ENCODE data around the gene MRPL21. TPM values are rescaled to one million over a fixed set of nuclear protein-coding genes. Genes with fewer than 3 reads are reported as not detected.

Gene MRPL21
- total RNA-seq, 1 donor from 2014 or later, result 64.4 TPM

- Mint-ChIP-seq H3K4me1 (no peaks in the 10 kb centered on the region), H3K27me3 (ENCODE audit: low read depth) (no peaks in the 10 kb centered on the region), H3K36me3 (ENCODE audit: low read depth) (peaks cover 11% of the 10 kb centered on the region), H3K9me3 (no peaks in the 10 kb centered on the region), H3K27ac (ENCODE audit: unreplicated experiment) (no peak overlapping the region), H3K4me3 (no peak overlapping the region)
- DNase-seq (ENCODE audit: low read depth, low spot score), result no peak
- TF ChIP-seq, protein P1, sequence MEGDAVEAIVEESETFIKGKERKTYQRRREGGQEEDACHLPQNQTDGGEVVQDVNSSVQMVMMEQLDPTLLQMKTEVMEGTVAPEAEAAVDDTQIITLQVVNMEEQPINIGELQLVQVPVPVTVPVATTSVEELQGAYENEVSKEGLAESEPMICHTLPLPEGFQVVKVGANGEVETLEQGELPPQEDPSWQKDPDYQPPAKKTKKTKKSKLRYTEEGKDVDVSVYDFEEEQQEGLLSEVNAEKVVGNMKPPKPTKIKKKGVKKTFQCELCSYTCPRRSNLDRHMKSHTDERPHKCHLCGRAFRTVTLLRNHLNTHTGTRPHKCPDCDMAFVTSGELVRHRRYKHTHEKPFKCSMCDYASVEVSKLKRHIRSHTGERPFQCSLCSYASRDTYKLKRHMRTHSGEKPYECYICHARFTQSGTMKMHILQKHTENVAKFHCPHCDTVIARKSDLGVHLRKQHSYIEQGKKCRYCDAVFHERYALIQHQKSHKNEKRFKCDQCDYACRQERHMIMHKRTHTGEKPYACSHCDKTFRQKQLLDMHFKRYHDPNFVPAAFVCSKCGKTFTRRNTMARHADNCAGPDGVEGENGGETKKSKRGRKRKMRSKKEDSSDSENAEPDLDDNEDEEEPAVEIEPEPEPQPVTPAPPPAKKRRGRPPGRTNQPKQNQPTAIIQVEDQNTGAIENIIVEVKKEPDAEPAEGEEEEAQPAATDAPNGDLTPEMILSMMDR (conservative IDR thresholded peaks at IDR 0.05), result no peak
These were observed 30.7 kb upstream of the MRPL21 start for GRCh38 chr11:68934321-68934645.

- Mint-ChIP-seq H3K36me3 (ENCODE audit: low read depth) (peaks cover 11% of the 10 kb centered on the region), H3K4me3 (no peak overlapping the region), H3K4me1 (no peaks in the 10 kb centered on the region), H3K27ac (ENCODE audit: unreplicated experiment) (no peak overlapping the region), H3K9me3 (no peaks in the 10 kb centered on the region), H3K27me3 (ENCODE audit: low read depth) (no peaks in the 10 kb centered on the region)
- no peak for DNase-seq (ENCODE audit: low read depth, low spot score)
- TF ChIP-seq, protein P1 (conservative IDR thresholded peaks at IDR 0.05), result no peak
These were observed 30.1 kb upstream of the MRPL21 start for GRCh38 chr11:68933605-68934320.

DNA sequence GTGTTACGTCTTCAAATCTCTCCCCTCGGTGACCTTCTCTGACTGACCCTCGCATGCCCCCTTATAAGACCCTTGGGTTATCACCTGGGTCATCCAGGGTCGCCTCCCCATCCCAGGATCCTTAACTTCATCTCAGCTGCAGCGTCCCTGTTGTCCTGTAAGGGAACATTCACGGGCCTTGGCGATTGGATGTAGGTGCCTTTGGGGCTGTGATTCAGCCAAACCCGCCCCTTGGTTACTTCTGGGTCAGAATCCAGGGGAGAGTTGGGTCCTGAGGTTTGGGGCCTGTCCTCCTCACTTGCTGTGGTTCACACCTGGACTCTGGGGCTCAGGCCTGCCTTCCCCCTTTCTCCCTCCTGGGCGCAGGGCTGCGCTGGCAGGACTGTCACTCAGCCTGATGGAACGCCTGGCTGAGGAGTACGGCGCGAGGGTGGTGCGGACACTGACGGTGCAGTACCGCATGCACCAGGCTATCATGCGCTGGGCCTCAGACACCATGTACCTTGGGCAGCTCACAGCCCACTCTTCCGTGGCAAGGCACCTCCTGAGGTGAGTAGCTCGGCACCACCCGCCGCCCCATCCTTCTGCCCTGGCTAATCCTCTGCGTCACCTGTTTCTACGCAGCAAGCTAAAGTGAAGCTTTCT is 29.4 kb upstream of the MRPL21 start:
- Mint-ChIP-seq H3K4me3 (no peak overlapping the region), H3K9me3 (no peaks in the 10 kb centered on the region), H3K27ac (ENCODE audit: unreplicated experiment) (no peak overlapping the region), H3K36me3 (ENCODE audit: low read depth) (peaks cover 11% of the 10 kb centered on the region), H3K4me1 (no peaks in the 10 kb centered on the region), H3K27me3 (ENCODE audit: low read depth) (no peaks in the 10 kb centered on the region)
- TF ChIP-seq, protein P1 (conservative IDR thresholded peaks at IDR 0.05), result no peak
- DNase-seq (ENCODE audit: low read depth, low spot score), result no peak

DNA sequence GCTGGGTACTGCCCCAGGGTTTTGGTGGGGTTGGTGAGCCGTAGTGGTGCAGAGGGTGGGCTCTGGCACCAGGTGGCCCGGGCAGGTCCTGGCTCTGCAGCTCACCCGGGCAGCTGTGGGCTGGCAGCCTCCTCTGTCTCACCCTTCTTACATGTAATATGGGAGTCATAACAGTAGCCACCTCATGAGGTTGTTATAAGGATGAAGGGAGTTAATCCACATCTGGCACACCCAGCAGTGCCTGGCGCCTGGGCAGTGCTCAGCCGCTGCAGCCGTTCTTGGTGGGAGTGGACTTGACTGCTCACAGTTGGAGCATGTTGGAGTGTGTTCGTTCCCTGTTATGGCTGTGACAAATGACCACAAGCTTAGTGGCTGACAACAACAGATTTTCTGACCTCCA is 28.7 kb upstream of the MRPL21 start:
- H3K9me3 Mint-ChIP-seq, result no peaks in the 10 kb centered on the region
- H3K27ac Mint-ChIP-seq (ENCODE audit: unreplicated experiment), result no peak overlapping the region

DNA sequence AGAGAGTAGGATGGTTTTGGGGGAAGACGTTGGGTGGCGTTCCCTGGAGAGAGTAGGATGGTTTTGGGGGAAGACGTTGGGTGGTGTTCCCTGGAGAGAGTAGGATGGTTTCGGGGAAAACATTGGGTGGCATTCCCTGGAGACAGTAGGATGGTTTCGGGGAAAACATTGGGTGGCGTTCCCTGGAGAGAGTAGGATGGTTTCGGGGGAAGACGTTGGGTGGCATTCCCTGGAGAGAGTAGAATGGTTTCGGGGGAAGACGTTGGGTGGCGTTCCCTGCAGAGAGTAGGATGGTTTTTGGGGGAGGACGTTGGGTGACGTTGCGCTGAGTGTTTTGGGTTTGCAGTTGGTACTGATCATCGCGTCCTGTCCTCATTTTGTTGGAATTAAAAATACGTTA is 28.3 kb upstream of the MRPL21 start:
- Mint-ChIP-seq H3K4me1 (no peaks in the 10 kb centered on the region), H3K4me3 (no peak overlapping the region), H3K36me3 (ENCODE audit: low read depth) (peaks cover 17% of the 10 kb centered on the region), H3K27ac (ENCODE audit: unreplicated experiment) (no peak overlapping the region), H3K27me3 (ENCODE audit: low read depth) (no peaks in the 10 kb centered on the region), H3K9me3 (no peaks in the 10 kb centered on the region)
- TF ChIP-seq, protein P1 (conservative IDR thresholded peaks at IDR 0.05), result no peak
- DNase-seq (ENCODE audit: low read depth, low spot score), result no peak

More for the DNA sequence above, 28.7 kb upstream of the MRPL21 start:
- Mint-ChIP-seq H3K27me3 (ENCODE audit: low read depth) (no peaks in the 10 kb centered on the region), H3K4me3 (no peak overlapping the region), H3K4me1 (no peaks in the 10 kb centered on the region), H3K36me3 (ENCODE audit: low read depth) (peaks cover 12% of the 10 kb centered on the region)
- TF ChIP-seq, protein P1 (conservative IDR thresholded peaks at IDR 0.05), result no peak
- DNase-seq (ENCODE audit: low read depth, low spot score), result no peak

Measured in neural crest cell (in vitro differentiated cells).